WTC11 (cell line): ENCODE measurements around the gene FMNL1.

Source experiments
- CTCF ChIP-seq: fragments of 200-600 bp; IDR thresholded peaks from 2 replicates; pipeline ENCODE4 v1.8.0; 2022; ENCODE audit warnings: antibody characterized with exemption
- ESRRA ChIP-seq: sonication (generic); formaldehyde crosslinking; IDR thresholded peaks from 2 replicates; pipeline ENCODE4 v1.8.1; 2022; ENCODE audit warnings: mild to moderate bottlenecking, missing genetic modification reagents, borderline replicate concordance
- JUN ChIP-seq: sonication (generic); formaldehyde crosslinking; IDR thresholded peaks from 2 replicates; pipeline ENCODE4 v1.8.0; 2023; ENCODE audit warnings: mild to moderate bottlenecking, missing genetic modification reagents
- KAT7 ChIP-seq: sonication (generic); formaldehyde crosslinking; IDR thresholded peaks from 2 replicates; pipeline ENCODE4 v1.8.1; 2023; ENCODE audit warnings: missing genetic modification reagents, mild to moderate bottlenecking, borderline replicate concordance
- MYBL2 ChIP-seq: sonication (generic); formaldehyde crosslinking; IDR thresholded peaks from 2 replicates; pipeline ENCODE4 v1.8.1; 2023; ENCODE audit warnings: mild to moderate bottlenecking, moderate library complexity, missing genetic modification reagents
- NFYB ChIP-seq: sonication (generic); formaldehyde crosslinking; conservative IDR thresholded peaks from 2 replicates; pipeline ENCODE4 v1.8.0; 2022; ENCODE audit warnings: low read depth, missing genetic modification reagents
- USF2 ChIP-seq: sonication (generic); formaldehyde crosslinking; IDR thresholded peaks from 2 replicates; pipeline ENCODE4 v1.8.1; 2023; ENCODE audit warnings: mild to moderate bottlenecking, missing genetic modification reagents, moderate library complexity
- ZNF138 ChIP-seq: sonication (generic); formaldehyde crosslinking; conservative IDR thresholded peaks from 2 replicates; pipeline ENCODE4 v1.8.1; 2022; ENCODE audit warnings: mild to moderate bottlenecking, moderate library complexity, missing genetic modification reagents

GRCh38 chr17:45294506-45294905 lies 72.8 kb downstream of the FMNL1 start:
- TF ChIP-seq CTCF (no peak), JUN (CRISPR knock-in tag) (no peak), ZNF138 (CRISPR knock-in tag) (no peak), ESRRA (CRISPR knock-in tag) (no peak), USF2 (CRISPR knock-in tag) (no peak), NFYB (CRISPR knock-in tag) (no peak), KAT7 (no peak), MYBL2 (CRISPR knock-in tag) (no peak)
